HEK293 (cell line): Measurements from ENCODE around the gene ROS1.

Experiments
- CTCF ChIA-PET: fragments of 350-600 bp; formaldehyde crosslinking; extraction: SDS; loops from one replicate; lab custom pipeline; 2021; ENCODE audit warnings: antibody characterized with exemption; lab: Yijun Ruan, JAX
- POLR2A ChIA-PET: fragments of 300-600 bp; formaldehyde crosslinking; extraction: SDS; loops from one replicate; lab custom pipeline; 2020; ENCODE audit warnings: antibody characterized with exemption, inconsistent platforms; lab: Yijun Ruan, JAX
- H3K27ac ChIP-seq: fragments of 200-500 bp; sonication (Bioruptor generic); 2 replicates; pipeline ENCODE4 v1.5.1; 2014; ENCODE audit warnings: low read depth, low read length, control low read depth, inconsistent platforms; ENCODE audit errors: extremely low read depth
- H3K36me3 ChIP-seq, 2 experiments: fragments of 200-500 bp in 1 of 2; sonication (Bioruptor generic) in 1 of 2; 1 replicate in 1 of 2; 2 replicates in 1 of 2; pipeline ENCODE4 v1.5.1; 2014 to 2017; ENCODE audit warnings: inconsistent platforms in 2 of 2, low read length in 2 of 2; ENCODE audit not compliant: control insufficient read depth in 2 of 2, insufficient read depth in 1 of 2
- H3K4me1 ChIP-seq: fragments of 200-500 bp; sonication (Bioruptor generic); 2 replicates; pipeline ENCODE4 v1.5.1; 2014; ENCODE audit warnings: mild to moderate bottlenecking, low read length, inconsistent platforms; ENCODE audit not compliant: control insufficient read depth, insufficient read depth
- H3K4me3 ChIP-seq: 2 replicates; pipeline ENCODE4 v1.5.1; 2011; ENCODE audit warnings: low read depth, mild to moderate bottlenecking, control low read depth, low read length, moderate library complexity
- H3K9me3 ChIP-seq: fragments of 200-500 bp; sonication (Bioruptor generic); 2 replicates; pipeline ENCODE4 v1.5.1; 2014; ENCODE audit warnings: low read depth, low read length, inconsistent platforms; ENCODE audit not compliant: control insufficient read depth, insufficient read depth
- HOXD13 ChIP-seq: sonication (generic); formaldehyde crosslinking; IDR thresholded peaks from 2 replicates; pipeline ENCODE4 v1.8.0; 2022; ENCODE audit warnings: missing genetic modification reagents, borderline replicate concordance
- KLF1 ChIP-seq: fragments of 450-650 bp; formaldehyde crosslinking; IDR thresholded peaks from 2 replicates; pipeline ENCODE4 v1.5.1; 2016; ENCODE audit warnings: missing biosample characterization, missing genetic modification characterization
- SETDB1 ChIP-seq: IDR thresholded peaks from one replicate; pipeline ENCODE4 v1.6.1; 2017; ENCODE audit warnings: mild to moderate bottlenecking, low read length, moderate library complexity, mixed read lengths; ENCODE audit not compliant: insufficient read length
- SP2 ChIP-seq: fragments of 450-650 bp; formaldehyde crosslinking; IDR thresholded peaks from 2 replicates; pipeline ENCODE4 v1.5.1; 2016; ENCODE audit warnings: missing biosample characterization, missing genetic modification characterization
- SP3 ChIP-seq: fragments of 450-650 bp; formaldehyde crosslinking; IDR thresholded peaks from 2 replicates; pipeline ENCODE4 v1.5.1; 2016; ENCODE audit warnings: missing biosample characterization, missing genetic modification characterization
- TCF7L2 ChIP-seq: IDR thresholded peaks from 2 replicates; pipeline ENCODE4 v1.6.1; 2011; ENCODE audit warnings: low read depth, mild to moderate bottlenecking, inconsistent platforms, low read length, moderate library complexity, borderline replicate concordance
- WT1 ChIP-seq: fragments of 450-650 bp; formaldehyde crosslinking; IDR thresholded peaks from 2 replicates; pipeline ENCODE4 v1.5.1; 2016; ENCODE audit warnings: missing biosample characterization, missing genetic modification characterization
- YY1 ChIP-seq: fragments of 450-650 bp; formaldehyde crosslinking; IDR thresholded peaks from 2 replicates; pipeline ENCODE4 v1.5.1; 2018; ENCODE audit warnings: missing biosample characterization, missing genetic modification characterization
- YY2 ChIP-seq: fragments of 450-650 bp; formaldehyde crosslinking; IDR thresholded peaks from 2 replicates; pipeline ENCODE4 v1.5.1; 2016; ENCODE audit warnings: missing biosample characterization, missing genetic modification characterization
- ZBTB1 ChIP-seq: fragments of 450-650 bp; formaldehyde crosslinking; IDR thresholded peaks from 2 replicates; pipeline ENCODE4 v1.5.1; 2016; ENCODE audit warnings: missing biosample characterization, missing genetic modification characterization
- ZBTB17 ChIP-seq: fragments of 450-650 bp; formaldehyde crosslinking; IDR thresholded peaks from 2 replicates; pipeline ENCODE4 v1.5.1; 2016; ENCODE audit warnings: missing biosample characterization, missing genetic modification characterization
- ZNF114 ChIP-seq: fragments of 450-650 bp; formaldehyde crosslinking; IDR thresholded peaks from 2 replicates; pipeline ENCODE4 v1.5.0; 2017; ENCODE audit warnings: missing biosample characterization, missing genetic modification characterization
- ZNF2 ChIP-seq: fragments of 450-650 bp; formaldehyde crosslinking; IDR thresholded peaks from 2 replicates; pipeline ENCODE4 v1.5.1; 2016; ENCODE audit warnings: missing biosample characterization, missing genetic modification characterization
- ZNF248 ChIP-seq: fragments of 450-650 bp; formaldehyde crosslinking; IDR thresholded peaks from 2 replicates; pipeline ENCODE4 v1.5.1; 2017; ENCODE audit warnings: missing biosample characterization, missing genetic modification characterization
- ZNF311 ChIP-seq: fragments of 450-650 bp; formaldehyde crosslinking; IDR thresholded peaks from 2 replicates; pipeline ENCODE4 v1.5.1; 2017; ENCODE audit warnings: missing biosample characterization, missing genetic modification characterization, borderline replicate concordance
- ZNF571 ChIP-seq: fragments of 450-650 bp; formaldehyde crosslinking; IDR thresholded peaks from 2 replicates; pipeline ENCODE4 v1.5.0; 2017; ENCODE audit warnings: missing biosample characterization, missing genetic modification characterization
- ZNF621 ChIP-seq: fragments of 450-650 bp; formaldehyde crosslinking; IDR thresholded peaks from 2 replicates; pipeline ENCODE4 v1.5.1; 2017; ENCODE audit warnings: missing biosample characterization, missing genetic modification characterization
- ZNF670 ChIP-seq: fragments of 450-650 bp; formaldehyde crosslinking; IDR thresholded peaks from 2 replicates; pipeline ENCODE4 v1.5.1; 2016; ENCODE audit warnings: missing biosample characterization, missing genetic modification characterization, low read depth
- ZNF768 ChIP-seq: fragments of 450-650 bp; formaldehyde crosslinking; IDR thresholded peaks from 2 replicates; pipeline ENCODE4 v1.5.1; 2018; ENCODE audit warnings: missing biosample characterization, mild to moderate bottlenecking, missing genetic modification characterization
- TF ChIP-seq, protein P1 (sequence below): fragments of 450-650 bp; formaldehyde crosslinking; conservative IDR thresholded peaks from 2 replicates; pipeline ENCODE4 v1.5.1; 2016; ENCODE audit warnings: low read depth, missing biosample characterization, missing genetic modification characterization
- TF ChIP-seq, protein P2 (sequence below): fragments of 450-650 bp; formaldehyde crosslinking; IDR thresholded peaks from 2 replicates; pipeline ENCODE4 v1.5.1; 2016; ENCODE audit warnings: missing biosample characterization, missing genetic modification characterization
- TF ChIP-seq, protein P3 (sequence below): fragments of 450-650 bp; formaldehyde crosslinking; IDR thresholded peaks from 2 replicates; pipeline ENCODE4 v1.5.1; 2016; ENCODE audit warnings: missing biosample characterization, missing genetic modification characterization, borderline replicate concordance
- TF ChIP-seq, protein P4 (sequence below): fragments of 450-650 bp; formaldehyde crosslinking; optimal IDR thresholded peaks from 2 replicates; pipeline ENCODE3; 2016; ENCODE audit warnings: missing biosample characterization, mild to moderate bottlenecking, missing genetic modification characterization
- TF ChIP-seq, protein P5 (sequence below): fragments of 450-650 bp; formaldehyde crosslinking; IDR thresholded peaks from 2 replicates; pipeline ENCODE4 v1.5.1; 2016; ENCODE audit warnings: missing biosample characterization, missing genetic modification characterization

The ROS1 gene

DNA sequence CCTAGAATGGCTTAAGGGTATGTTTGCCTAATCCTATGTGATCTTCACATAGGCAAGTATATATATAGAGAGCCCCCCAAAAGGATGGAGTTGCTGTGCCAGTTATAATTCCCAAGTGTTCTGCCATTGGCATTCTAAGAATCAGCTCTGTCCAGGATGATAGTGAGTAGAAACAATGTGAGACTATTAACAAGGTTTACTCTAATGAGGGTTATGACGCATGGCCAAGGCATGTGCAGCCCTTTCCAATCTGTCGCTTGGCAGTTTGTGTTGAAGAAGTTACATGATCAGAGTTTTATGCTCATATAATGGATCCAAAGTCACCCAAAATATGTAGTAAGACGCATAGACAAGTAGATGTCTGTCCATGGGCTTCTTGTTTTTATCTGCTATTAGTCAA is 126.8 kb downstream of the ROS1 start (continued):
- TF ChIP-seq, protein P1, sequence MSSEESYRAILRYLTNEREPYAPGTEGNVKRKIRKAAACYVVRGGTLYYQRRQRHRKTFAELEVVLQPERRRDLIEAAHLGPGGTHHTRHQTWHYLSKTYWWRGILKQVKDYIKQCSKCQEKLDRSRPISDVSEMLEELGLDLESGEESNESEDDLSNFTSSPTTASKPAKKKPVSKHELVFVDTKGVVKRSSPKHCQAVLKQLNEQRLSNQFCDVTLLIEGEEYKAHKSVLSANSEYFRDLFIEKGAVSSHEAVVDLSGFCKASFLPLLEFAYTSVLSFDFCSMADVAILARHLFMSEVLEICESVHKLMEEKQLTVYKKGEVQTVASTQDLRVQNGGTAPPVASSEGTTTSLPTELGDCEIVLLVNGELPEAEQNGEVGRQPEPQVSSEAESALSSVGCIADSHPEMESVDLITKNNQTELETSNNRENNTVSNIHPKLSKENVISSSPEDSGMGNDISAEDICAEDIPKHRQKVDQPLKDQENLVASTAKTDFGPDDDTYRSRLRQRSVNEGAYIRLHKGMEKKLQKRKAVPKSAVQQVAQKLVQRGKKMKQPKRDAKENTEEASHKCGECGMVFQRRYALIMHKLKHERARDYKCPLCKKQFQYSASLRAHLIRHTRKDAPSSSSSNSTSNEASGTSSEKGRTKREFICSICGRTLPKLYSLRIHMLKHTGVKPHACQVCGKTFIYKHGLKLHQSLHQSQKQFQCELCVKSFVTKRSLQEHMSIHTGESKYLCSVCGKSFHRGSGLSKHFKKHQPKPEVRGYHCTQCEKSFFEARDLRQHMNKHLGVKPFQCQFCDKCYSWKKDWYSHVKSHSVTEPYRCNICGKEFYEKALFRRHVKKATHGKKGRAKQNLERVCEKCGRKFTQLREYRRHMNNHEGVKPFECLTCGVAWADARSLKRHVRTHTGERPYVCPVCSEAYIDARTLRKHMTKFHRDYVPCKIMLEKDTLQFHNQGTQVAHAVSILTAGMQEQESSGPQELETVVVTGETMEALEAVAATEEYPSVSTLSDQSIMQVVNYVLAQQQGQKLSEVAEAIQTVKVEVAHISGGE = no peak
- no peak for TF ChIP-seq ZNF2
- no peak for TF ChIP-seq YY2 (tag by site-specific recombination)
- TF ChIP-seq SP2 (tag by site-specific recombination) = no peak
- TF ChIP-seq ZBTB1 (tag by site-specific recombination) = no peak
- no peak for TF ChIP-seq WT1 (tag by site-specific recombination)

DNA sequence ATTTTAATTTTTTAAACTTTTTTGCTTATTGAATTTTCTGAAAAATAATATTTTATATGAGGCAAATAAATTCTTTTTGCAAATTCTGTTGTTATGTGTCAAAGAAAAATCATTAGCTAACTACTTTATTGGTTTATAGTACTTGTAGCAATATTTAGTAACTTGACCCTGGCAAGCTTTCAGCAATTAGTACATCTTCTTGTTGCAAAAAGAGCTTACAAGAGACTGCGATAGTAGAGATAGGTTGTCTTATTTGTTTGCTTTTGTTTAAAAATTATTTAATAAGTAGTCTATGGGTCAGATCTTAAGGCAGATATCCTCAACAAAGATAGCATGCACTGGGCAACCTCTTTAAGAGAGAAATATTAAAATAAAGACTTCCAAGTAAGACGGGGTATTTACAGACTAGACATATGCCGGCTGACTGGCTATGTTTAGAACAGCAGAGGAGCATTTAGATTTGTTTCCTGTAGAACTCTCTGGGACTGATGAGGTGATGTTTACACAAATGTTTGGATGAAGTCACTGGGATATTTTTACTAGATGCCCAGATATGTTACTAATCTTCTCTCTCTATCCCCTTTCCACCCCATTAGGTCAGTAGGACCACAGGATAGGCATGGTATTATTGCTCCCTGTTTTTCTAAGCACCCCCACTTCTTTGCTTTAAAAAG is 135.4 kb downstream of the ROS1 start:
- CTCF ChIA-PET = interaction anchor here (0.6 to 1.1 kb wide), 4 partner anchors 14 to 322 kb away, joined by 3 to 4 read pairs (median 3); no protein-coding TSS in a partner anchor
- Histone ChIP-seq H3K9me3 (no peaks in the 10 kb centered on the region), H3K27ac (no peak overlapping the region), H3K36me3 (no peaks in the 10 kb centered on the region), H3K4me3 (no peak overlapping the region), H3K4me1 (0 out of 2 replicates have a peak, but pooled peaks cover 5% of the 10 kb centered on the region)
- POLR2A ChIA-PET = no interaction called here
- TF ChIP-seq YY1 (tag by site-specific recombination) = no peak
- TF ChIP-seq, protein P2, sequence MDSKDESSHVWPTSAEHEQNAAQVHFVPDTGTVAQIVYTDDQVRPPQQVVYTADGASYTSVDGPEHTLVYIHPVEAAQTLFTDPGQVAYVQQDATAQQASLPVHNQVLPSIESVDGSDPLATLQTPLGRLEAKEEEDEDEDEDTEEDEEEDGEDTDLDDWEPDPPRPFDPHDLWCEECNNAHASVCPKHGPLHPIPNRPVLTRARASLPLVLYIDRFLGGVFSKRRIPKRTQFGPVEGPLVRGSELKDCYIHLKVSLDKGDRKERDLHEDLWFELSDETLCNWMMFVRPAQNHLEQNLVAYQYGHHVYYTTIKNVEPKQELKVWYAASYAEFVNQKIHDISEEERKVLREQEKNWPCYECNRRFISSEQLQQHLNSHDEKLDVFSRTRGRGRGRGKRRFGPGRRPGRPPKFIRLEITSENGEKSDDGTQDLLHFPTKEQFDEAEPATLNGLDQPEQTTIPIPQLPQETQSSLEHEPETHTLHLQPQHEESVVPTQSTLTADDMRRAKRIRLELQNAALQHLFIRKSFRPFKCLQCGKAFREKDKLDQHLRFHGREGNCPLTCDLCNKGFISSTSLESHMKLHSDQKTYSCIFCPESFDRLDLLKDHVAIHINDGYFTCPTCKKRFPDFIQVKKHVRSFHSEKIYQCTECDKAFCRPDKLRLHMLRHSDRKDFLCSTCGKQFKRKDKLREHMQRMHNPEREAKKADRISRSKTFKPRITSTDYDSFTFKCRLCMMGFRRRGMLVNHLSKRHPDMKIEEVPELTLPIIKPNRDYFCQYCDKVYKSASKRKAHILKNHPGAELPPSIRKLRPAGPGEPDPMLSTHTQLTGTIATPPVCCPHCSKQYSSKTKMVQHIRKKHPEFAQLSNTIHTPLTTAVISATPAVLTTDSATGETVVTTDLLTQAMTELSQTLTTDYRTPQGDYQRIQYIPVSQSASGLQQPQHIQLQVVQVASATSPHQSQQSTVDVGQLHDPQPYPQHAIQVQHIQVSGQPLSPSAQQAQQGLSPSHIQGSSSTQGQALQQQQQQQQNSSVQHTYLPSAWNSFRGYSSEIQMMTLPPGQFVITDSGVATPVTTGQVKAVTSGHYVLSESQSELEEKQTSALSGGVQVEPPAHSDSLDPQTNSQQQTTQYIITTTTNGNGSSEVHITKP (tag by site-specific recombination) = peak; percentile 39
- TF ChIP-seq, protein P3, sequence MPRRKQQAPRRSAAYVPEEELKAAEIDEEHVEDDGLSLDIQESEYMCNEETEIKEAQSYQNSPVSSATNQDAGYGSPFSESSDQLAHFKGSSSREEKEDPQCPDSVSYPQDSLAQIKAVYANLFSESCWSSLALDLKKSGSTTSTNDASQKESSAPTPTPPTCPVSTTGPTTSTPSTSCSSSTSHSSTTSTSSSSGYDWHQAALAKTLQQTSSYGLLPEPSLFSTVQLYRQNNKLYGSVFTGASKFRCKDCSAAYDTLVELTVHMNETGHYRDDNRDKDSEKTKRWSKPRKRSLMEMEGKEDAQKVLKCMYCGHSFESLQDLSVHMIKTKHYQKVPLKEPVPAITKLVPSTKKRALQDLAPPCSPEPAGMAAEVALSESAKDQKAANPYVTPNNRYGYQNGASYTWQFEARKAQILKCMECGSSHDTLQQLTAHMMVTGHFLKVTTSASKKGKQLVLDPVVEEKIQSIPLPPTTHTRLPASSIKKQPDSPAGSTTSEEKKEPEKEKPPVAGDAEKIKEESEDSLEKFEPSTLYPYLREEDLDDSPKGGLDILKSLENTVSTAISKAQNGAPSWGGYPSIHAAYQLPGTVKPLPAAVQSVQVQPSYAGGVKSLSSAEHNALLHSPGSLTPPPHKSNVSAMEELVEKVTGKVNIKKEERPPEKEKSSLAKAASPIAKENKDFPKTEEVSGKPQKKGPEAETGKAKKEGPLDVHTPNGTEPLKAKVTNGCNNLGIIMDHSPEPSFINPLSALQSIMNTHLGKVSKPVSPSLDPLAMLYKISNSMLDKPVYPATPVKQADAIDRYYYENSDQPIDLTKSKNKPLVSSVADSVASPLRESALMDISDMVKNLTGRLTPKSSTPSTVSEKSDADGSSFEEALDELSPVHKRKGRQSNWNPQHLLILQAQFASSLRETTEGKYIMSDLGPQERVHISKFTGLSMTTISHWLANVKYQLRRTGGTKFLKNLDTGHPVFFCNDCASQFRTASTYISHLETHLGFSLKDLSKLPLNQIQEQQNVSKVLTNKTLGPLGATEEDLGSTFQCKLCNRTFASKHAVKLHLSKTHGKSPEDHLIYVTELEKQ (tag by site-specific recombination) = no peak
- no peak for TF ChIP-seq ZNF621 (tag by site-specific recombination)
- TF ChIP-seq ZNF248 (tag by site-specific recombination) = no peak
- no peak for TF ChIP-seq KLF1 (tag by site-specific recombination)
- TF ChIP-seq SP3 (tag by site-specific recombination) = no peak
- 0 out of 2 replicates have a peak, but pooled peaks have one; percentile 13 for TF ChIP-seq ZBTB17 (tag by site-specific recombination)
- no peak for TF ChIP-seq HOXD13 (CRISPR knock-in tag)
- no peak for TF ChIP-seq TCF7L2
- no peak for TF ChIP-seq ZNF768 (tag by site-specific recombination)
- TF ChIP-seq, protein P4, sequence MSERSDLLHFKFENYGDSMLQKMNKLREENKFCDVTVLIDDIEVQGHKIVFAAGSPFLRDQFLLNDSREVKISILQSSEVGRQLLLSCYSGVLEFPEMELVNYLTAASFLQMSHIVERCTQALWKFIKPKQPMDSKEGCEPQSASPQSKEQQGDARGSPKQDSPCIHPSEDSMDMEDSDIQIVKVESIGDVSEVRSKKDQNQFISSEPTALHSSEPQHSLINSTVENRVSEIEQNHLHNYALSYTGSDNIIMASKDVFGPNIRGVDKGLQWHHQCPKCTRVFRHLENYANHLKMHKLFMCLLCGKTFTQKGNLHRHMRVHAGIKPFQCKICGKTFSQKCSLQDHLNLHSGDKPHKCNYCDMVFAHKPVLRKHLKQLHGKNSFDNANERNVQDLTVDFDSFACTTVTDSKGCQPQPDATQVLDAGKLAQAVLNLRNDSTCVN = no peak
- TF ChIP-seq, protein P5, sequence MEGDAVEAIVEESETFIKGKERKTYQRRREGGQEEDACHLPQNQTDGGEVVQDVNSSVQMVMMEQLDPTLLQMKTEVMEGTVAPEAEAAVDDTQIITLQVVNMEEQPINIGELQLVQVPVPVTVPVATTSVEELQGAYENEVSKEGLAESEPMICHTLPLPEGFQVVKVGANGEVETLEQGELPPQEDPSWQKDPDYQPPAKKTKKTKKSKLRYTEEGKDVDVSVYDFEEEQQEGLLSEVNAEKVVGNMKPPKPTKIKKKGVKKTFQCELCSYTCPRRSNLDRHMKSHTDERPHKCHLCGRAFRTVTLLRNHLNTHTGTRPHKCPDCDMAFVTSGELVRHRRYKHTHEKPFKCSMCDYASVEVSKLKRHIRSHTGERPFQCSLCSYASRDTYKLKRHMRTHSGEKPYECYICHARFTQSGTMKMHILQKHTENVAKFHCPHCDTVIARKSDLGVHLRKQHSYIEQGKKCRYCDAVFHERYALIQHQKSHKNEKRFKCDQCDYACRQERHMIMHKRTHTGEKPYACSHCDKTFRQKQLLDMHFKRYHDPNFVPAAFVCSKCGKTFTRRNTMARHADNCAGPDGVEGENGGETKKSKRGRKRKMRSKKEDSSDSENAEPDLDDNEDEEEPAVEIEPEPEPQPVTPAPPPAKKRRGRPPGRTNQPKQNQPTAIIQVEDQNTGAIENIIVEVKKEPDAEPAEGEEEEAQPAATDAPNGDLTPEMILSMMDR (tag by site-specific recombination) = no peak
- TF ChIP-seq ZNF670 = no peak
- no peak for TF ChIP-seq ZNF114 (tag by site-specific recombination)
- no peak for TF ChIP-seq ZNF571 (tag by site-specific recombination)
- TF ChIP-seq ZNF311 (tag by site-specific recombination) = no peak
- TF ChIP-seq SETDB1 = no peak
